GM19240 (cell line): ENCODE data around the gene RFX1.
"Not testable (repeated sequence)": the region's sequence is repeated elsewhere in the genome, so short reads cannot be mapped to it uniquely, and the experiment has no call there.

ENCODE experiments used
- DNase-seq: peaks from one replicate; pipeline ENCODE4 v3.0.0; 2011; ENCODE audit warnings: low spot score; ENCODE audit not compliant: insufficient read length

The RFX1 gene

DNA sequence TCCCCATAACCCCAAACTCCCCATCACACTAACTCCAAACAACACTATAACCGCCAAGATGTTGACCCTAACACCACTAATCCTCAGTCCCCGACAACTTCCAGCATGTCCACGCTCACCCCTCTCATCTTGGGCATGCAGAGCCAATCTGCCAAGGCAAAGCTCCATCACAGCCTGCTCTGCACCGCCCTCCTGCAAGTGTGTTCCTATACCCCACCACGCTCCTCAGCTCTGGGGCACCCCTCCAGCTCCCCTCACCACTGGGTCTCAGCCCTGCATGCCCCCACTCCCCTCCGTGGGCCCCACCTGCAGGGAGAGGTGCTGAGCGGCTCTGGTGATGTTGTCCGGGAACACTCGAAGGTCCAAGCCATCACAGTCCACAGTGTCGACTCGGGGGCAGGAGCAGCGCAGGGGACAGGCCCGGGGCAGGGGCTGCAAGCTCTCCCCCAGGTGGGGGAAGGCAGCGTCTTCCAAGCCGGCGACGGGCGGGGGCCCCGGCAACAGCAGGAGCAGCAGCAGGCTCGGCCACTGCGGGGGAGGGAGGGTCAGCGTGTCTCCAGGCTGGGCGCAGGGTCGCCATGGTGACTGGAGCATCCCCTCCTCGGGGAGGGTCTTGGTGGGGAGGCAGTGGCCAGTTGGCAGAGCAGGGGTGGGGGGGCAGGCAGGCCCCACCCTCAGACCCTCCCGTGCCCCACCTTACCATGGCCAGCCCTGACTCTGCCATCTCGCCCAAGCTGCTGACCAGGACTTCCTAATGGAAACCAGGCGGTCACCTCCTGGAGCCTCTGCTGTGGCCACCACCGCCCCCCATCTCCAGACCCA is 68.4 kb downstream of the RFX1 start:
- no peak for DNase-seq

DNA sequence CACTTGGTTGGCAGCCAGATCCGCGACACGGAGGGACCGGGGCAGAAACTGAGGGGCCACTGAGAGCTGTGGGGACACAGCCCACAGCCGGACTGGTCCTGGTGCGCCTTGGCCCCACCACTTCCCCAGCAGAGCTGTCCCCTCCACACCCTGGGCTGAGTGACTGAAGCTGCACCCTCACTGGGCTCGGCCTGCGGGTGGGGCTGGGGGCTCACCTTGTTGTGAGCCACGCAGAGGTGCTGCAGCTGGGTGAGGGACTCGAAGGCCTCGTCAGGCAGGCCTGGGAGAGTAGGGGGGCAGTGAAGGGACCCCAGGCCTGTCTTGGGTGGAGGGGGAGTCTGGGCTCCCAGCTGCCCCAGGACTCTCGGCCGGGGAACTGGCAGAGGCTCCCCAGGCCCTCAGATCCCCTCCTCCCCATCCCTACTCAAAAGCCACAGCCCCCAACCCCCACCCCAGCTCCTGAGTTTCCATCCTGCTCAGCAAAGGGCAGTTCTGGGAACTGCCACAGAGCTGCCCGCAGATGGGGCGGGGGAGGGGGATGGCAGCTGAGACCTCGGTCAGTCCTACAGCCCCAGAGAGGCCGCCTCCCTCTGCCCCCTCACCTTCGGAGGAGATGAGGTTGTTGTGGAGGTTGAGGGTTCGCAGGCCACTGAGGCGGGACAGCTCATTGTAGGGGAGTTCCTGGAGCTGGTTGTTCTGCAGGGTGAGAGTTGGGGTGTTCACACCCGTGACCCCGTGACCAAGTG is 70.2 kb downstream of the RFX1 start:
- DNase-seq = no peak

DNA sequence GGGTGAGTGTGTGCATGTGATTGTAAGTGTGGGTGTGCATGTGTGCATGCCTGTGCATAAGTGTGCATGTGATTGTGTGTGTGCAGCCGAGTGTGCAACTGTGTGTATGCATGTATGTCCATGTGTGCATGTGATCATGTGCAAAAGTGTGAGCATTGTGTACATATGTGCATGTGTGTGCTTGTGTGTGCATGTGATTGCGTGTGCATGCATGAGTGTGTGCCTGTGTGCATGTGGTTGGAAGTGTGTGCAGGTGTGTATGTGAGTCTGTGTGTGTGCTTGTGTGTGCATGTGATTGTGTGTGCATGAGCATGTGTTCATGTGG is 71.4 kb downstream of the RFX1 start:
- DNase-seq = no peak

DNA sequence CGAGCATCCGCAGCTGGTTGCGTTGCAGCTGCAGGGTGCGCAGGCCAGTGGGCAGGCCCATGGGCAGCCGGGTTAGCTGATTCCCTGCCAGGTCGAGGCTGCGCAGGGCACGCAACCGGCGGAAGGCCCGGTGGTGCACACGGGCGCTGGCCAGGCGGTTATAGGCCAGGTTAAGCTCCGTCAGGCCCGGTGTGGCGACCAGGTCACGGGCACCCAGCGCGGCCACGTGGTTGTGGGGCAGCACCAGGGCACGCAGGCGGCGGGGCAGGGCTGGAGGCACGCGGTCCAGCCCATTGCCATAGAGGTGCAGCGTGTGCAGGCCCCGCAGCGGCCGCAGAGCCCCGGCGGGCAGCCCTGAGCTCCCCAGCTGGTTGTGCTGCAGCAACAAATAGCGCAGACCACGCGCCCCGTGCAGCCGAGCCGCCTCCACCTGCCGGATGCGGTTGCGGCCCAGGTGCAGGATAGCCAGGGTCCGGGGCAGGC is 73.2 kb downstream of the RFX1 start:
- DNase-seq = no peak

DNA sequence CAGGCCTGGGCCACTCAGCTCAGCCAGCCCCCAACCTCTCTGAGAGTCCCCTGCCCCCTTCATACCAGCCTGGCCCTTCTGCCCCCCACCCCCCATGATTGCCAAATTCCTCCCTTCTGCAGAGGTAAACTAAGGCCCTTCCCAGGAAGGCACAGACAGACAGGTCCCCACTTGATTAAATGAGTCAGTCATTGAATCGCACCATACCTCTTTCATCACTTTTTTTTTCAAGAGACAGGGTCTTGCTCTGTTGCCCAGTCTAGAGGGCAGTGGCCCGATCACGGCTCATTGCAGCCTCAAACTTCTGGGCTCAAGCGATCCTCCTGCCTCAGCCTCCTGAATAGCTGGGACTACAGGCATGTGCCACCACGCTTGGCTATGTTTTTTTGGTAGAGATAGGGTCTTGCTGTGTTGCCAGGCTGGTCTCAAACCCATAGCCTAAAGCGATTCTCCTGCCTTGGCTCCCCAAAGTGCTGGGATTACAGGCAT is 73.9 kb downstream of the RFX1 start:
- no peak for DNase-seq

DNA sequence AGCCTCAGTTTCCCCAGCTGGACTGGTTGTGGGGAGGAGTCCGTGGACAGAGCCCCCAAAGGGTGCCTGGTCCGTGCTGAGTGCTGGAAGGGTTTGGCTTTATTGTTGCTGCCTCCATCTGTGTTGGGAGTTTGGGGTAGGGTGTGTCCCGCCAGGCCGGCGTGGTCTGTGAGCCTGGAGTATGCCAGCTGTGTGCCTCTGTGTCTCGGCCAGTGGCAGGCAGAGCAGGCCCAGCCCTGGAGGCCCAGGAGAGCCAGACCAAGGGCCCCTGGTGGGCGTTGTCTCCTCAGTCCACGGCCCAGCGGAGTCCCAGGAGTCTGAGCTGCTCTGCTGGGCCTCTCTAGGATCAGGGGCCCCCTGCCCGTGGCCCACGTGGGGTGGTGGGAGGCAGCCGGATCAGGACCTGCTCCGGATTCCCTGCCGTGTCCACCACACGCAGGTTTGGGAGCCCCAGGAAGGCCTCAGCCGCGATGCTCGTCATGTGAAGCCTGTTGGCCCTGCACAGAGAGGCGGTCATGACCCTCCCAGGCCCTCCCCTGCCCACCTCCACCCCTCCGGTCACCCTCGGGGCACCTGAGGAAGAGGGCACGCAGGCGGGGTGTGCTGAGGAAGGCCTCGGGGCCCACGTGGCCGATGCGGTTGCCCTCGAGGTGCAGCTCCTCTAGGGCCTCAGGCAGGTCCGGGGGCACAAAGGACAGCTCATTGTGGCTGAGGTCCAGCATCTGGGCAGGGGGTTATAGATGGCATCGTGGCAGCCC is 74.5 kb downstream of the RFX1 start:
- DNase-seq = no peak

DNA sequence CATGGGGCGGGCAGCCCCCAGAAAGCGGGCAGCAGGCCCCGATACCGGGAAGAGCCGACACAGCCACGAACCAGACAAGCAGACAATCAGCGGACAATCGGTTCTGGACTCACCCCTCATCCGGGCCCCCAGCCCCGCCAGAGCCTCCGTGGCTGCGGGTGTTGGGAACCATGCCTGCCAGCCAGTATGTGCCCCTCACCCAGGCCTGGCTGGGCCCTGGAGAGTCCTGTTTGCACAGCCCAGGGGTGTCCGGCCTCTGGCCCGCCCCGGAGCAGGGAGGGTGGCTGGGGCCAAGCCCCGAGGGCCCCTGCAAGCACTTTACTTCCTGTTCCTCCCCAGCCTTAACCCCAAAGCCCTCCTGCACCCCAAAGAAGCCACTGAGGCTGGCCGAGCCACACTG is 75.7 kb downstream of the RFX1 start:
- no peak for DNase-seq

DNA sequence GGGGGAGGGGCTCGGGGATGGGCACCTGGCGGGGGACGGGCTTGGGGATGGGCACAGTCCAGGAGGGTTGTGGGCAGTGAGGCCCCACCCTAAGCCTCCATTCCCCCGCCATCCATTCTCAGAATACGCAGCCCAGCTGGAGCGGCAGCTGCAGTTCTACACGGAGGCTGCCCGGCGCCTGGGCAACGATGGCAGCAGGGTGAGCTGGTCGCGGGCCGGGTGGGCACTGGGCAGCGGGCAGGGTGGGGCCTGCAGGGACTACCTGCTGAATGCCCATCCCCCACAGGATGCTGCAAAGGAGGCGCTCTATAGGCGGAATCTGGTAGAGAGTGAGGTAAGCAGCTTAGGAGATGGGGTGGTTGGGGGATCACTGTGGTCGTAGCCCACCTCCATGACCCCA is 76.2 kb downstream of the RFX1 start:
- no peak for DNase-seq

DNA sequence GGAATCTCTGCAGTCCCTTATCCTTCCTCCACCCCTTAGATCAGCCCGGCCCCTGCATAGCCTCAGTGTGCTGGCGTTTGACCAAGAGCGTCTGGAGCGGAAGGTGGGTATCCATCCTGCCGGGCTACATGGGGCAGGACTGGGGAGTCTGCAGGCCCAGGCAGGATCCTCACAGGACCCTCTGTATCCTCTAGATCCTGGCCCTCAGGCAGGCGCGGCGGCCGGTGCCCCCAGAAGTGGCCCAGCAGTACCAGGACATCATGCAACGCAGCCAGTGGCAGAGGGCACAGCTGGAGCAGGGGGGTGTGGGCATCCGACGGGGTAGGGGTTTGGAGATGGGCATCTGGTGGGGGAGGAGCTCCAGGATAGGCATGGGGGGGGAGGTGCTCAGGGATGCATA is 76.8 kb downstream of the RFX1 start:
- no peak for DNase-seq

DNA sequence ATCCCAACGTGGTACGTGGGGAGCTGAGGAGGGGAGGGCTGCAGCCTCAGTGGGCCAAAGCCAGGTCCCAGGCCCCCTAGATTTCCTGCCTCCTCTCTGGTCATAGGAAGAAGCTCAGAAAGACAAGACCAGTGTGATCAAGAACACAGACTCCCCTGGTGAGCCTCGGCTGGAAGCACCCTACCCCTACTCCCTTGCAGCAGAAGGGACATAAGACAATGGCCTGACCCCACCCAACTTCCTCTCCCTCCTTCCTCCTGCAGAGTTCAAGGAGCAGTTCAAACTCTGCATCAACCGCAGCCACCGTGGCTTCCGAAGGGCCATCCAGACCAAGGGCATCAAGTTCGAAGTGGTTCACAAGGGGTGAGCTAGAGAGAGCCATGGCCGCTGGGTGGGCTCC is 79.4 kb downstream of the RFX1 start:
- DNase-seq = no peak

DNA sequence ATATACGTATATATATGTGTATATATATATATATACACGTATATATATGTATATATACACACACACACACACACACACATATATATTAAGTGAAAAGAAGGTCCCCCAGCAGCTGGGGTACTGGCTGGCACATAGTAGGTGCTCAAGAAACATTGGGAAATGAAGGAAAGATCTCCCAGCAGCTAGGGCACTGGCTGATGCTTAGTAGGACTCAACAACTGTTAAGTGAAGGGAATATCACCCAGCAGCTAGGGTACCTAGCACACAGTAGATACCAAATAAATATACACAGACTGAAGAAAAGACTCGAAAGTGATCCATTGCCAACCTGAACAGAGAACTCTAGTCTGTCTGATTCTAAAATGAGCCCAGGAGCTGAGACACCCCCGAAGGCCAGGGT is 80.1 kb downstream of the RFX1 start:
- DNase-seq = no peak

DNA sequence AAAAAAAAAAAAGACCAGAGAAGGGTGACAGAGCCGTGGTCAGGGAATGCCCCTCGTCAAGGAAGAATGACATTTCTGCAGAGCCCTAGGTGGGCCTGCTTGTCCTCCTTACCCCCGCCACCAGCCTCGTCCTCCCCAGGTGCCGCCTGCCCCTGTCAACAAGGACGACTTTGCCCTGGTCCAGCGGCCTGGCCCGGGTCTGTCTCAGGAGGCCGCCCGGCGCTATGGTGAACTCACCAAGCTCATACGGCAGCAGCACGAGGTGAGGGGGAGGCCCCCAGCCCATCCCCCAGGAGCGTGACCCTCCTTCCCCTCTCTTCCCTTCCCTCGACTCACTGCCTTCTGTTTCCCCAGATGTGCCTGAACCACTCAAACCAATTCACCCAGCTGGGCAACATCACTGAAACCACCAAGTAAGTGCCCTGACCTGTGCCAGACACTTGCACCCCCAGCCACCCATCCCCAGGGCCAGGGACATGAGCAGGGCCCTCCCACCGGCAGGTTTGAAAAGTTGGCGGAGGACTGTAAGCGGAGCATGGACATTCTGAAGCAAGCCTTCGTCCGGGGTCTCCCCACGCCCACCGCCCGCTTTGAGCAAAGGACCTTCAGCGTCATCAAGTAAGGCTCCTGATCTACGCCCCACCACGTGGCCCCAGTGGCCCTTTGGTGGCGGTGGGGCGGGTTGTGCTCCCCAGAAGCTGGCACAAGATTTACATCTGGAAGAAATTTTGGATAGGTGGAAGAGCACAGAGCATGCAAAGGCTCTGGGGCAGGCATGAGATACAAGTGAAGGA is 82.7 kb downstream of the RFX1 start:
- no peak for DNase-seq

DNA sequence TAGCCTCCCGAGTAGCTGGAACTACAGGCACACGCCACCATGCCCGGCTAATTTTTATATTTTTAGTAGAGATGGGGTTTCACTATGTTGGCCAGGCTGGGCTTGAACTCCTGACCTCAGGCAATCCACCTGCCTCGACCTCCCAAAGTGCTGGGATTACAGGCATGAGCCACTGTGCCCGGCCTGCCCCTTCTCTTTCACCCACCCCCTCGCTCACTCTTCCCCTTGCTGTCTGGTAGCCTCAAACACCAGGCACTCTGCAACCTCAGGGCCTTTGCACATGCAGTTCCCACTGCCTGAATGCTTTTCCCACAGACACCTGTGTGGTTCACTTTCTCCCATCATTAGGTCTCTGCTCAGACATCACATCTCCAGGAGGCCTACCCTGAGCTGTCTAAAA is 84.0 kb downstream of the RFX1 start:
- DNase-seq = not testable (repeated sequence)

DNA sequence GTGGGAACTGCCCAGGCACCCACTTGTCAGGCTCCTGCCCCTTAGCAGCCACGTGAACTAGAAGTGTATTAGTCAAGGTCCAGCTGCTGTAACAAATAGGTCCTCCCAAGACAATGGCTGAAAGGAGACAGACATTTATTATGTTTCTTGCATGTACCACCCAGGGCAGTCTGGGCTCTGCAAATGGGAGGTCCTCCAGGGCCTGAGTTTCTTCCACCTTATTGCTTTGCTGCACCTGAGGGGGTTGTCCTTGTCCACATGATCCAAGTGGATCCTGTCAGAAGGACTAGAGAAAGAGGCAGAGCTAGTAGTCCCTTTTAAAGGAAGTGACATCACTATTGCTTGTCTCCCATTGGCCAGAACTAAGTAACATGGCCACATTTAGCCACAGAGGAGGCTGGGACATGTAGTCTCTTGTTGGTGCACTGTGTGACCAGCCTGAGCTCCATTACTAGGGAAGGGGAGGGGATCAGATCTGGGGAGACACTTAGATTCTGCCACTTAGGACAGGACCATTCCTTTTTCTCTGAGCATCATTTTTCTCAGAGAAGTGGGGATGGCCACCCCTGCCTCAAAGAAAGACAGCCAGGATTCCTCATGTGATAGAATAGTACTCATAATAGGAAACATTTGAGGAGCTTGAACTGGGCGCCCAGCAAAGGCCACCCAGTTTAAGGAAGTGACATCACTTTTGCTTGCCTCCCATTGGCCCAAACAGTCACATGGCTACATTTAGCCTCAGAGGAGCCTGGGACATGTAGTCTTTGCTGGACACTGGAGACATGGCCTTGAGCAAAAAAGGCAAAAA is 85.0 kb downstream of the RFX1 start:
- DNase-seq = peak; percentile 59

DNA sequence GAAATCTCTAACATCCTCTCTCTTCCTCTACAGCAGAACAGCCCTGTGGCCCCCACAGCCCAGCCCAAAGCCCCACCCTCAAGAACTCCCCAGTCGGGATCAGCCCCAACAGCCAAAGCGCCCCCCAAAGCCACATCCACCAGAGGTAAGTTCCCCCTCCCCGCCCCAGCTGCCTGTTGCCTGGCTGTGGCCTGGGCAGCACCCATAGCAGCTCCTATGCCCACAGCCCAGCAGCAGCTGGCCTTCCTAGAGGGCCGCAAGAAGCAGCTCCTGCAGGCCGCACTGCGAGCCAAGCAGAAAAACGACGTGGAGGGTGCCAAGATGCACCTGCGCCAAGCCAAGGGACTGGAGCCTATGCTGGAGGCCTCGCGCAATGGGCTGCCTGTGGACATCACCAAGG is 85.6 kb downstream of the RFX1 start:
- no peak for DNase-seq

DNA sequence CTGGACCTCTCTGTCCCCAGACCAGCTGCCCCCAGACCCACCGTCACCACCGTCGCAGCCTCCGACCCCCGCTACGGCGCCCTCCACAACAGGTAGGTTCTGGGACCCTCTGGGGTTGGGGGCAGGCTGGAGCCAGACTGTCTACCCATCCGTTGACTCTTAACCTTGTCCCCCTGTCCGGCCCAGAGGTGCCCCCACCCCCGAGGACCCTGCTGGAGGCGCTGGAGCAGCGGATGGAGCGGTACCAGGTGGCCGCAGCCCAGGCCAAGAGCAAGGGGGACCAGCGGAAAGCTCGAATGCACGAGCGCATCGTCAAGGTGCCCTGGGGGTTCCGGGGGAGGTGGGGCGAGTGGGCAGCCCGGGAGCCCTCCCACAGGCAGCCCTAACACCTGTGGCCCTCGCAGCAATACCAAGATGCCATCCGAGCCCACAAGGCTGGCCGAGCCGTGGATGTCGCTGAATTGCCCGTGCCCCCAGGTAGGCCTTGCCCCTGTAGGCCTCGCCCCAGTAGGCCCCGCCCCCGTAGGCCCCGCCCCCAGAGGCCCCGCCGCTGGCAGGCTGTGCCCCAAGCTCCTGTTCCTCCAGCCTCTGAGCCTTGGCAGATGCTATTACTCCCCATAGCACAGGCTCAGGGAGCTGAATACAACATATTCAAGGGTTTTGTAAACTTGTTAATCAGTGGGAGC is 87.3 kb downstream of the RFX1 start:
- no peak for DNase-seq

DNA sequence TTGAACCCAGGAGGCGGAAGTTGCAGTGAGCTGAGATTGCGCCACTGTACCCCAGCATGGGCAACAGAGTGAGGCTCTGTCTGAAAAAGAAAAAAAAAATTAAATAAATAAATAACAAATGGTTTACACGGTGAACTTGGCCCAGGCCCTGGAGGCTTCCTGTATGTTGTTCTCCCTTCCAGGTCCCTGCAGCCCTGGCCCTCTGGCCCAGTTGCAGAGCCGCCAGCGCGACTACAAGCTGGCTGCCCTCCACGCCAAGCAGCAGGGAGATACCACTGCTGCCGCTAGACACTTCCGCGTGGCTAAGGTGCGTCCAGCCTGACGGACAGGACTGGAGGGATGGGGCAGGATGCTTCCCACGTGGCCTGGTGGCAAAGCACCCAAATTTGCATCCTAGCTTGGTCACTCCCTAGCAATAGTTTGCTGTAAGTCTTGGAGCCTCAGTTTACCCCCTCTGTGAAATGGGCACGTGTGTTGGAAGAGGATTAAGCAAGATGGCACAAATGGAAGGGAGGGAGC is 88.2 kb downstream of the RFX1 start:
- DNase-seq = no peak

DNA sequence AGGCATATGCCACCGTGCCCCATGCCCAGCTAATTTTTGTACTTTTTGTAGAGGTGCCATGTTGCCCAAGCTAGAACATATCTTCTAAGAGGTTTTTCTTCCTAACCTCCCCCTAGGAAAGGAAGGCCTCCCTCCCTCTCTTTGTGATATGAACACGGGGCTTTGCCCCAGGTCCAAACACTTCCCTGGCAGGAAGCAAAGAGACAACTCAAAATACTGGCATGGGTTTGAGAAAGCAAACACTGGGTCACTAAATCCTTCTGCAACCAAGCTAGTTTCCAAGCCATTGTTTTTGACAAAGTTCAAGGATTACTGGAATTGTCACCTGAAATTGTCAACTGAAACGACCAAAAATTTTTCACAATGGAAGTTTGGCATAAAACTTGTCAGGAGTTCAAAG is 91.3 kb downstream of the RFX1 start:
- DNase-seq = no peak

DNA sequence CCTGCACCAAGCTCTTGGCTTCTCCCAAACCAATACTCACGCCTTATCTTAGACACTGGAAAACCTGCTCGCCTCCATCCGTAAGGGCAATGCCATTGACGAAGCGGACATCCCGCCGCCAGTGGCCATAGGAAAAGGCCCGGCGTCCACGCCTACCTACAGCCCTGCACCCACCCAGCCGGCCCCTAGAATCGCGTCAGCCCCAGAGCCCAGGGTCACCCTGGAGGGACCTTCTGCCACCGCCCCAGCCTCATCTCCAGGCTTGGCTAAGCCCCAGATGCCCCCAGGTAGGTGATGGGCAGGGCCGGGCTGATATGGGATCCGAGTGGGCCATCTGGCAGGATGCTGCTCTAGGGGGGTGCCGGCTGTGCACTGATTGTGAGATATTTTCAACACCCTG is 92.8 kb downstream of the RFX1 start:
- DNase-seq = no peak
